ENCODE measurements around the gene STX1A. TPM values are rescaled to one million over a fixed set of nuclear protein-coding genes. Genes with fewer than 3 reads are reported as not detected.

STX1A gene
- total and polyA plus RNA-seq, 2 of the 8 experiments (the other 6 are each of a cell fraction or from before 2014, with no cell fraction given): 13.5 to 17.5 TPM

- no peaks in the 10 kb centered on the region for H3K9me3 ChIP-seq (ENCODE audit: insufficient read depth in 2 of 2, low read depth in 1 of 2, low read length in 1 of 2)
- no peak overlapping the region for H3K27ac ChIP-seq (ENCODE audit: low read depth, low read length)
- no peak overlapping the region for H2BK5ac ChIP-seq (ENCODE audit: low read depth, low read length)
- H2BK12ac ChIP-seq (ENCODE audit: low read depth, low read length): no peak overlapping the region
- WGBS, 2 experiments (ENCODE audit: extremely low coverage in 1 of 2, insufficient coverage in 1 of 2, insufficient read length in 1 of 2, insufficient replicate concordance in 2 of 2, low coverage in 1 of 2, low lambda C conversion rate in 2 of 2, missing lambda C conversion rate in 1 of 2): 71% methylated on average over 3 of the region's 3 CpGs; no CpG with 5 or more reads in 1 of the 2 experiments
- peaks cover 0 to 4% (median 0%) of the 10 kb centered on the region in 4 experiments; a peak in 3 of 7 replicates for H3K4me1 ChIP-seq (replicated peaks in 1 of 4; ENCODE audit: control insufficient read depth in 3 of 4, insufficient read depth in 4 of 4, low read length in 3 of 4)
- H2BK15ac ChIP-seq (ENCODE audit: low read length): no peak overlapping the region
- H3K9ac ChIP-seq (replicated peaks in 1 of 4; ENCODE audit: extremely low read depth in 1 of 4, low read depth in 3 of 4, low read length in 3 of 4): no peak overlapping the region
- peak overlapping the region in 1 of 2 experiments; percentile 27; a peak in 1 of 4 replicates for H3K4me2 ChIP-seq (ENCODE audit: insufficient read depth in 1 of 2, low read depth in 2 of 2, low read length in 2 of 2)
- H4K91ac ChIP-seq (replicated peaks; ENCODE audit: insufficient read length, low read length): no peak overlapping the region
- H2AFZ ChIP-seq (ENCODE audit: low read length): no peak overlapping the region
- no peak overlapping the region for H3K14ac ChIP-seq (ENCODE audit: insufficient read length)
- H3K23ac ChIP-seq (ENCODE audit: insufficient read length): no peak overlapping the region
- H2AK5ac ChIP-seq (ENCODE audit: low read depth, low read length): no peak overlapping the region
- peaks cover 0 to 6% of the 10 kb centered on the region in 2 experiments for H4K20me1 ChIP-seq (replicated peaks in 1 of 2; ENCODE audit: control insufficient read depth in 1 of 2, insufficient read depth in 2 of 2, low read length in 2 of 2)
- no peak overlapping the region for H3K18ac ChIP-seq (ENCODE audit: extremely low read depth, low read length)
- ChIA-PET CTCF (ENCODE audit: partially characterized antibody) (interaction anchor here (0.6 to 11.1 kb wide), 5 partner anchors 27 to 125 kb away, joined by 3 to 87 read pairs (median 4); no protein-coding TSS in a partner anchor), POLR2A (ENCODE audit: partially characterized antibody) (no interaction called here)
- no peak overlapping the region for H4K8ac ChIP-seq (ENCODE audit: extremely low read depth, insufficient read depth, low read length)
- H3K79me2 ChIP-seq (ENCODE audit: control insufficient read depth in 1 of 2, insufficient read depth in 2 of 2, low read length in 2 of 2): no peaks in the 10 kb centered on the region
- 0 out of 8 replicates have a peak, but pooled peaks cover 0 to under 1% (median 0%) of the 10 kb centered on the region in 4 experiments for H3K36me3 ChIP-seq (ENCODE audit: control insufficient read depth in 2 of 4, insufficient read depth in 4 of 4, low read length in 3 of 4)
- peaks cover 3% of the 10 kb centered on the region; the same call in 1 of the 2 replicates for H3K23me2 ChIP-seq (ENCODE audit: low read depth, low read length)
- H2BK120ac ChIP-seq (replicated peaks; ENCODE audit: low read depth, low read length): no peak overlapping the region
- H3K79me1 ChIP-seq (ENCODE audit: low read depth, low read length): no peaks in the 10 kb centered on the region
- H3K27me3 ChIP-seq (replicated peaks in 1 of 4; ENCODE audit: control insufficient read depth in 3 of 4, extremely low read depth in 1 of 4, insufficient read depth in 3 of 4, low read length in 3 of 4): no peaks in the 10 kb centered on the region
- FAIRE-seq (no peak), DNase-seq (ENCODE audit: low read depth in 1 of 2, low spot score in 2 of 2) (no peak)
- H3K4me3 ChIP-seq (ENCODE audit: extremely low read depth in 1 of 4, insufficient read depth in 2 of 4, low read depth in 3 of 4, low read length in 4 of 4): no peak overlapping the region
- H4K5ac ChIP-seq (ENCODE audit: insufficient read length, low read depth, low read length): no peak overlapping the region
- TF ChIP-seq BACH1 (IDR thresholded peaks at IDR 0.05; ENCODE audit: low read length) (no peak), BRCA1 (IDR thresholded peaks at IDR 0.05; ENCODE audit: low read depth, low read length) (no peak), SP2 (IDR thresholded peaks at IDR 0.05; ENCODE audit: low read length) (no peak), CEBPB (IDR thresholded peaks at IDR 0.05; ENCODE audit: low read depth, low read length) (no peak)
- H2BK20ac ChIP-seq (ENCODE audit: low read length): no peak overlapping the region
- H3K56ac ChIP-seq (replicated peaks; ENCODE audit: insufficient read length, low read depth, low read length): no peak overlapping the region
- no peak overlapping the region for H3K4ac ChIP-seq (replicated peaks; ENCODE audit: insufficient read length, low read depth, low read length)
Measured at GRCh38 chr7:73730485-73730884, 11.0 kb upstream of the STX1A start.

All from H1 (cell line).